ENCODE data around the gene MSANTD4.
A peak's percentile ranks its signal among the peaks of the same experiment; 100 is the strongest.

GRCh38 chr11:106021967-106022794 is at the start of gene MSANTD4:
- TF ChIP-seq CTCF (IDR thresholded peaks at IDR 0.05; ENCODE audit: insufficient read depth, low read length) (no peak), POLR2AphosphoS5 (IDR thresholded peaks at IDR 0.05; ENCODE audit: low read depth) (peak; percentile 44), SPI1 (IDR thresholded peaks at IDR 0.05; ENCODE audit: borderline replicate concordance, low read depth) (no peak), GABPA (IDR thresholded peaks at IDR 0.05; ENCODE audit: low read depth) (peak; percentile 89)
- TF ChIP-seq, protein P1, sequence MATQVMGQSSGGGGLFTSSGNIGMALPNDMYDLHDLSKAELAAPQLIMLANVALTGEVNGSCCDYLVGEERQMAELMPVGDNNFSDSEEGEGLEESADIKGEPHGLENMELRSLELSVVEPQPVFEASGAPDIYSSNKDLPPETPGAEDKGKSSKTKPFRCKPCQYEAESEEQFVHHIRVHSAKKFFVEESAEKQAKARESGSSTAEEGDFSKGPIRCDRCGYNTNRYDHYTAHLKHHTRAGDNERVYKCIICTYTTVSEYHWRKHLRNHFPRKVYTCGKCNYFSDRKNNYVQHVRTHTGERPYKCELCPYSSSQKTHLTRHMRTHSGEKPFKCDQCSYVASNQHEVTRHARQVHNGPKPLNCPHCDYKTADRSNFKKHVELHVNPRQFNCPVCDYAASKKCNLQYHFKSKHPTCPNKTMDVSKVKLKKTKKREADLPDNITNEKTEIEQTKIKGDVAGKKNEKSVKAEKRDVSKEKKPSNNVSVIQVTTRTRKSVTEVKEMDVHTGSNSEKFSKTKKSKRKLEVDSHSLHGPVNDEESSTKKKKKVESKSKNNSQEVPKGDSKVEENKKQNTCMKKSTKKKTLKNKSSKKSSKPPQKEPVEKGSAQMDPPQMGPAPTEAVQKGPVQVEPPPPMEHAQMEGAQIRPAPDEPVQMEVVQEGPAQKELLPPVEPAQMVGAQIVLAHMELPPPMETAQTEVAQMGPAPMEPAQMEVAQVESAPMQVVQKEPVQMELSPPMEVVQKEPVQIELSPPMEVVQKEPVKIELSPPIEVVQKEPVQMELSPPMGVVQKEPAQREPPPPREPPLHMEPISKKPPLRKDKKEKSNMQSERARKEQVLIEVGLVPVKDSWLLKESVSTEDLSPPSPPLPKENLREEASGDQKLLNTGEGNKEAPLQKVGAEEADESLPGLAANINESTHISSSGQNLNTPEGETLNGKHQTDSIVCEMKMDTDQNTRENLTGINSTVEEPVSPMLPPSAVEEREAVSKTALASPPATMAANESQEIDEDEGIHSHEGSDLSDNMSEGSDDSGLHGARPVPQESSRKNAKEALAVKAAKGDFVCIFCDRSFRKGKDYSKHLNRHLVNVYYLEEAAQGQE (IDR thresholded peaks at IDR 0.05; ENCODE audit: insufficient replicate concordance, low read depth), result peak; percentile 14

Measured in HL-60 (cell line).